Measurements from ENCODE around the gene MIPOL1.
"Not testable (repeated sequence)": the region's sequence is repeated elsewhere in the genome, so short reads cannot be mapped to it uniquely, and the experiment has no call there.

The MIPOL1 gene

DNA sequence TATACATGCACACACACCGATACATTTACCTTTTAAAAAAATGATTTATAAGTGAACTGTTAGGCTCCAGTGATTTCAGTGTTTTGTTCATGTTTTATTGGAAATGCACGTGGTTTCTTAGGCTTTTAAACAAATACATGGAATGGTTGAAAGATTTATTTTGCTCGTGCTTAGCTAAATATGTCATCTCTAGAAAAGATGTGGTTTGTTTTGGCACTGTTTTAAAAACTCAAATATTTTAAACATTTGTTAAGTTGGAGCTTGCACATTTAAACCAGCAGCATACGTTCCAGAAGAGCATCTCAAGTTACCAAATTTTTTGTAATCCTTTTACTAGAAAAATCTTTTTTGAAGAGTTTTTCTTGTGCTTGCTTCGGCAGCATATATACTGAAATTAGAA, 352.8 kb downstream of the MIPOL1 start:
- TF ChIP-seq, protein P1, sequence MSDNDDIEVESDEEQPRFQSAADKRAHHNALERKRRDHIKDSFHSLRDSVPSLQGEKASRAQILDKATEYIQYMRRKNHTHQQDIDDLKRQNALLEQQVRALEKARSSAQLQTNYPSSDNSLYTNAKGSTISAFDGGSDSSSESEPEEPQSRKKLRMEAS (IDR thresholded peaks at IDR 0.05; ENCODE audit: low read depth, low read length): no peak
- TF ChIP-seq MYC (IDR thresholded peaks at IDR 0.05; ENCODE audit: low read depth, low read length) (no peak), POLR2A (IDR thresholded peaks at IDR 0.05; ENCODE audit: extremely low read depth, insufficient read length) (no peak)
- TF ChIP-seq, protein P2, sequence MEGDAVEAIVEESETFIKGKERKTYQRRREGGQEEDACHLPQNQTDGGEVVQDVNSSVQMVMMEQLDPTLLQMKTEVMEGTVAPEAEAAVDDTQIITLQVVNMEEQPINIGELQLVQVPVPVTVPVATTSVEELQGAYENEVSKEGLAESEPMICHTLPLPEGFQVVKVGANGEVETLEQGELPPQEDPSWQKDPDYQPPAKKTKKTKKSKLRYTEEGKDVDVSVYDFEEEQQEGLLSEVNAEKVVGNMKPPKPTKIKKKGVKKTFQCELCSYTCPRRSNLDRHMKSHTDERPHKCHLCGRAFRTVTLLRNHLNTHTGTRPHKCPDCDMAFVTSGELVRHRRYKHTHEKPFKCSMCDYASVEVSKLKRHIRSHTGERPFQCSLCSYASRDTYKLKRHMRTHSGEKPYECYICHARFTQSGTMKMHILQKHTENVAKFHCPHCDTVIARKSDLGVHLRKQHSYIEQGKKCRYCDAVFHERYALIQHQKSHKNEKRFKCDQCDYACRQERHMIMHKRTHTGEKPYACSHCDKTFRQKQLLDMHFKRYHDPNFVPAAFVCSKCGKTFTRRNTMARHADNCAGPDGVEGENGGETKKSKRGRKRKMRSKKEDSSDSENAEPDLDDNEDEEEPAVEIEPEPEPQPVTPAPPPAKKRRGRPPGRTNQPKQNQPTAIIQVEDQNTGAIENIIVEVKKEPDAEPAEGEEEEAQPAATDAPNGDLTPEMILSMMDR (IDR thresholded peaks at IDR 0.05; ENCODE audit: low read depth, low read length): no peak
- H3K4me3 ChIP-seq (ENCODE audit: low read depth, low read length): no peak overlapping the region
- DNase-seq (ENCODE audit: low read depth): no peak

DNA sequence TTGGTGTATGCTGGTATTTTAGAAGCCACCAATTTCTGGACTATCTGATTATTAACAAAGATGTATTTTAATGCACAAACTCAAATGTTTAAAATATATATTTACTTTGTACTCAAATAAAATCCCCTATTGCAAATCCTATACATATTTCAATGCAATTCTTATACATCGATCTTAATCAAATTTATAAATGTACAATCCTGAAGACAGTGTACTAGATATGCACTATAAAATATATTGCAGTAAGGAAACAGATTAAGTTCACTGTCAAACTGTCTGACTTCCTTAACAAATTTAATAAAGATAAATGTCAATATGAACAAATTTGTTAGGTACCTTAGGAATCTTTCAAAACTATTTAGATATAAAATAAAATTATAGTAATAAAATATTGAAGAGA, 353.4 kb downstream of the MIPOL1 start:
- TF ChIP-seq, protein P2 (IDR thresholded peaks at IDR 0.05; ENCODE audit: low read depth, low read length): no peak
- TF ChIP-seq MYC (IDR thresholded peaks at IDR 0.05; ENCODE audit: low read depth, low read length) (no peak), POLR2A (IDR thresholded peaks at IDR 0.05; ENCODE audit: extremely low read depth, insufficient read length) (no peak)
- TF ChIP-seq, protein P1 (IDR thresholded peaks at IDR 0.05; ENCODE audit: low read depth, low read length): no peak
- no peak for DNase-seq (ENCODE audit: low read depth)
- H3K4me3 ChIP-seq (ENCODE audit: low read depth, low read length): no peak overlapping the region

DNA sequence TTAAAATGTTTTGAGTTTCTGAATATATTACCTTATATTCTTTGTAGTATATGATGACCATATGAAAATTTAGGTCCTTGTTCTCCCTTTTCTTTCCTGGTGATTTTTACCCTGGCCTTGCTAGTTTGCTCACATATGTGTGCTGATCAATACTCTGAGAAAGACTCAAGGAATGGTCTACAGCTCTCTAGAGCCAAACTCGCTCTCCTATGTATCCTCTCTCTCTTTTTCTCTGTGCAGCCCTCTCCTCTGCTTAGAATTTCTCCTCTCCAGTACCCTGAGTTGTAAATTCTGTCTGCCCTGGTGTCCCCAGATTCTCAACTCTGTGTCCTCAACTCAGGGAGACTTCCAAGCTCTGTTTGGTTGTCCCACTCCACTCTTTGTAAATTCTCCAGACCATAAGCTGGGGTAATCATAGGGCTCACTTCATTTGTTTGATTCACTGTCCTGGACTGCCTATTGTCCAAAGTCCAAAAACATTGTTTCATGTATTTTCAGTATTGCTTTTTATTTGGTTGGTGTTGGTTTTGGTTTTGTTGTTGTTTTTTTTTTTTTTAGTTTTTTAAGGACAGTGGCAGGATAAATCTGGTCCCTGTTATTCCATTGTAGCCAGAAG, 356.3 kb downstream of the MIPOL1 start:
- TF ChIP-seq, protein P2 (IDR thresholded peaks at IDR 0.05; ENCODE audit: low read depth, low read length): no peak
- TF ChIP-seq, protein P1 (IDR thresholded peaks at IDR 0.05; ENCODE audit: low read depth, low read length): no peak
- TF ChIP-seq MYC (IDR thresholded peaks at IDR 0.05; ENCODE audit: low read depth, low read length) (no peak), POLR2A (IDR thresholded peaks at IDR 0.05; ENCODE audit: extremely low read depth, insufficient read length) (no peak)
- no peak overlapping the region for H3K4me3 ChIP-seq (ENCODE audit: low read depth, low read length)
- no peak for DNase-seq (ENCODE audit: low read depth)

DNA sequence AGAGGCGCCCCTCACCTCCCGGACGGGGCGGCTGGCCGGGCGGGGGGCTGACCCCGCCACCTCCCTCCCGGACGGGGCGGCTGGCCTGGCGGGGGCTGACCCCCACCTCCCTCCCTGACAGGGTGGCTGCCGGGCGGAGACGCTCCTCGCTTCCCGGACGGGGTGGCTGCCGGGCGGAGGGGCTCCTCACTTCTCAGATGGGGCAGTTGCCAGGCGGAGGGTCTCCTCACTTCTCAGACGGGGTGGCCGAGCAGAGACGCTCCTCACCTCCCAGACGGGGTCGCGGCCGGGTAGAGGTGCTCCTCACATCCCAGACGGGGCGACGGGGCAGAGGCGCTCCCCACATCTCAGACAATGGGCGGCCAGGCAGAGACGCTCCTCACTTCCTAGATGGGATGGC, 357.9 kb downstream of the MIPOL1 start:
- not testable (repeated sequence) for DNase-seq (ENCODE audit: low read depth); H3K4me3 ChIP-seq (ENCODE audit: low read depth, low read length)

DNA sequence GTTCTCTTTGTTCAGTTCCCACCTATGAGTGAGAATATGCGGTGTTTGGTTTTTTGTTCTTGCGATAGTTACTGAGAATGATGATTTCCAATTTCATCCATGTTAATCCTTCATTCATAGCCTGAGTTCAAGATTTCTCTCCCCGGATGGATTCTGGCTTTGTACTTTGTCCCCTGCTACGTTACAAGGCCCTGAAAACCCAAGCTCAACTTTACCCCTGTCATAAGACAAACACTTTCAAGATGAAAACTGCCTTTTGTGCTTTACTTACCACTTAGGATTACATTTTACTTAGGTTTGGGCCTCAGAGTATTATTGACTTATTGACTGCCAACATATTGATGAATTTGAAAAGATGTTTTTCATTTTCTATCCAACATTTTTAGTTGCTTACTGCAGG, 361.0 kb downstream of the MIPOL1 start:
- DNase-seq (ENCODE audit: low read depth): no peak
- H3K4me3 ChIP-seq (ENCODE audit: low read depth, low read length): no peak overlapping the region
- TF ChIP-seq POLR2A (IDR thresholded peaks at IDR 0.05; ENCODE audit: extremely low read depth, insufficient read length) (no peak), MYC (IDR thresholded peaks at IDR 0.05; ENCODE audit: low read depth, low read length) (no peak)
- TF ChIP-seq, protein P1 (IDR thresholded peaks at IDR 0.05; ENCODE audit: low read depth, low read length): no peak
- TF ChIP-seq, protein P2 (IDR thresholded peaks at IDR 0.05; ENCODE audit: low read depth, low read length): no peak

DNA sequence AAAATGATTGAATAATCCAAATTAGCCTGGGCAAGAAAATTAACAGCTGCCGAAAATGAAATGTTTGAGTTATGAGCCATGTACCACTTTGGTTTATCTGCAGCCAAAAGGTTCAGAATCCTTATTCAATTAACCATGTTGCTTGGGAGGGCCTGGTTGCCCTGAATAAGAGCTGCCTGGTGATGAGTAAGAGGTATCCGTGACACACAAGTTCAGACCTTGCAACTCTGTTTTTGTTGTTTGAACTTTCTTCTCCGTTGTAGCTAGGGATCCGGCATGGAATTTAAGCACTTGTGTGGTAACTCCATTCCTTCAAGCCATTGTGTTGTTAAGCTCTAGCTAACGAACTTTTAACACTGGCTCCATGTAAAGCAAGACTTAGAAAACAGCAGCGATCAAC, 361.6 kb downstream of the MIPOL1 start:
- no peak overlapping the region for H3K4me3 ChIP-seq (ENCODE audit: low read depth, low read length)
- TF ChIP-seq, protein P2 (IDR thresholded peaks at IDR 0.05; ENCODE audit: low read depth, low read length): no peak
- TF ChIP-seq, protein P1 (IDR thresholded peaks at IDR 0.05; ENCODE audit: low read depth, low read length): no peak
- TF ChIP-seq POLR2A (IDR thresholded peaks at IDR 0.05; ENCODE audit: extremely low read depth, insufficient read length): no peak
- no peak for TF ChIP-seq MYC (IDR thresholded peaks at IDR 0.05; ENCODE audit: low read depth, low read length)
- no peak for DNase-seq (ENCODE audit: low read depth)
